Measurements from ENCODE around the gene FGFRL1.
"Not testable (repeated sequence)": the region's sequence is repeated elsewhere in the genome, so short reads cannot be mapped to it uniquely, and the experiment has no call there.

The FGFRL1 gene

DNA sequence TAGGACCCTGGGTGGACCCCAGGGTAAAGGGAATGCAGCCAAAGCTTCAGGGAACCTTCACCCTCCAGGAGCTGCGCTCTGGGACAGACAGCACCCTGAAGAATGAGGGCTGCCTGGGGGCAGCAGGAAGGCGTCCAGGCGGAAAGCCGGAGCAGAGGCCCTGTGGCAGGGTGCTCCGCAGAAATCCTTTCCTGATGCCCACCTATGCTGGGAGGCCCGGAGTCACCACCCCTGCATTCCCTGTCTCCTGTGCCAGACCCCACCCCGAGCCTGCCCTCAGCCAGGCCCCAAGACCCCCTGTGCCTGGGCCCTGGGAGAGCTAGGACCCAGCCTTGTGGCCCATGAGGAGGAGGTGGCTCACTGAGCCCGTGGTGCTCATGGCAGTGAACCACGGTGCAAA lies 36.8 kb upstream of the FGFRL1 start:
- H3K79me2 ChIP-seq (ENCODE audit: insufficient read depth, low read depth), result no peaks in the 10 kb centered on the region
- H3K9ac ChIP-seq, result no peak overlapping the region
- no peak overlapping the region for H3K4me2 ChIP-seq
- H4K20me1 ChIP-seq (ENCODE audit: insufficient read depth), result no peaks in the 10 kb centered on the region
- no peaks in the 10 kb centered on the region for H3K4me1 ChIP-seq (ENCODE audit: low read depth, poor library complexity, severe bottlenecking)
- no peak overlapping the region for H2AFZ ChIP-seq (ENCODE audit: low read depth)
- H3K36me3 ChIP-seq (ENCODE audit: insufficient read depth), result no peaks in the 10 kb centered on the region
- no peak overlapping the region for H3K4me3 ChIP-seq (IDR thresholded peaks at IDR 0.05; ENCODE audit: insufficient read depth, low read depth, low read length)
- no peak for TF ChIP-seq CTCF (conservative IDR thresholded peaks at IDR 0.05; ENCODE audit: low read depth, low read length)
- no peak overlapping the region for H3K27ac ChIP-seq
- H3K27me3 ChIP-seq (ENCODE audit: insufficient read depth, low read depth), result no peaks in the 10 kb centered on the region

DNA sequence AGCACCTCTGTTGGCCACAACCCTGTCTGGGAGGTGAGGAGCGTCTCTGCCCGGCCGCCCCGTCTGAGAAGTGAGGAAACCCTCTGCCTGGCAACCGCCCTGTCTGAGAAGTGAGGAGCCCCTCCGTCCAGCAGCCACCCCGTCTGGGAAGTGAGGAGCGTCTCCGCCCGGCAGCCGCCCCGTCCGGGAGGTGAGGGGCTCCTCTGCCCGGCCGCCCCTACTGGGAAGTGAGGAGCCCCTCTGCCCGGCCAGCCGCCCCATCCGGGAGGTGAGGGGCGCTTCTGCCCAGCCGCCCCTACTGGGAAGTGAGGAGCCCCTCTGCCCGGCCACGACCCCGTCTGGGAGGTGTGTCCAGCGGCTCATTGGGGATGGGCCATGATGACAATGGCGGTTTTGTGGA lies 35.4 kb upstream of the FGFRL1 start:
- H3K79me2 ChIP-seq (ENCODE audit: insufficient read depth, low read depth); H3K27ac ChIP-seq; H3K4me2 ChIP-seq; H4K20me1 ChIP-seq (ENCODE audit: insufficient read depth); H3K9ac ChIP-seq; H2AFZ ChIP-seq (ENCODE audit: low read depth); H3K4me1 ChIP-seq (ENCODE audit: low read depth, poor library complexity, severe bottlenecking); H3K27me3 ChIP-seq (ENCODE audit: insufficient read depth, low read depth); H3K4me3 ChIP-seq (IDR thresholded peaks at IDR 0.05; ENCODE audit: insufficient read depth, low read depth, low read length); H3K36me3 ChIP-seq (ENCODE audit: insufficient read depth): not testable (repeated sequence)

DNA sequence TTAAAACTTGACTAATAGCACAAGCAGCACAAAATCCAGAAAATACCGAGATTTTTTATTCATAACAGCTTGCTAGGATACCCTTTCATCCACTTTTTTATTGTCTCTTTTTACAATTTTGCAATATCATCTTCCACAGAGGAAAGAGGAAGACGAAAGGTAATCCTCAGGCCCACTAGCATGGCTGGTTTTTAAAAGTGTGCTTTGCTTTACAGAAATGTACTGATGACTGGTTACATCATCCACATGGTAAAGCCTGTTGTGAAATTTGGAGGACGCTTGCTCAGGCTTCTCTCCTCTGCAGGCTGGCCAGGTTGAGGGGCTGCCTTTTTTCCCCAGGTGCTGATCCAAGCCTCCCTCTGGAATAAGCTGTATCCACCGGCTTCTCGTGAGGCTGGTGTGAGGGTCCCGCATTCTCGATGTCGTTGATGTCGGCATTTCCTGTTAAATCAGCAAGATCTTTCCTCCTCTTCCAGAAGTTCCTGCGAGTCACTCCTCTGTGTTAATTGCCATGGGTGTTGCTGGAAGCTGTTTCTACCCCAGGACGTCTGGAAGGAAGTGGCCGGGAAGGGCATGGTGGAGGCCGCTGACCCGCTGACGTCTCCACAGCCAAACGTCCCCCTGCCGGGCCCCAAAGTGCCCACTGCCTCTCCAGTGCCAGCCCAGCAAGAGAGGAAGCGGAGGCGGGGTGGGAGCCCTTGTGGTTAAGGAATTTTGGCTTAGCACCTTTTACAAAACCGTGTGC lies 32.3 kb upstream of the FGFRL1 start:
- H3K27me3 ChIP-seq (ENCODE audit: insufficient read depth, low read depth), result peaks cover 2% of the 10 kb centered on the region; the same call in 1 of the 2 replicates
- no peaks in the 10 kb centered on the region for H3K79me2 ChIP-seq (ENCODE audit: insufficient read depth, low read depth)
- no peak overlapping the region for H3K9ac ChIP-seq
- TF ChIP-seq CTCF (conservative IDR thresholded peaks at IDR 0.05; ENCODE audit: low read depth, low read length), result no peak
- H2AFZ ChIP-seq (ENCODE audit: low read depth), result no peak overlapping the region
- no peak overlapping the region for H3K27ac ChIP-seq
- H4K20me1 ChIP-seq (ENCODE audit: insufficient read depth), result no peaks in the 10 kb centered on the region
- H3K36me3 ChIP-seq (ENCODE audit: insufficient read depth), result no peaks in the 10 kb centered on the region
- H3K4me2 ChIP-seq, result no peak overlapping the region
- H3K4me3 ChIP-seq (IDR thresholded peaks at IDR 0.05; ENCODE audit: insufficient read depth, low read depth, low read length), result no peak overlapping the region
- H3K4me1 ChIP-seq (ENCODE audit: low read depth, poor library complexity, severe bottlenecking), result no peaks in the 10 kb centered on the region

GRCh38 chr4:982291-982690 lies 29.1 kb upstream of the FGFRL1 start:
- H3K27me3 ChIP-seq (ENCODE audit: insufficient read depth, low read depth), result peaks cover 4% of the 10 kb centered on the region; the same call in 1 of the 2 replicates
- H3K9ac ChIP-seq, result no peak overlapping the region
- H3K4me3 ChIP-seq (IDR thresholded peaks at IDR 0.05; ENCODE audit: insufficient read depth, low read depth, low read length), result no peak overlapping the region
- H3K27ac ChIP-seq, result no peak overlapping the region
- H4K20me1 ChIP-seq (ENCODE audit: insufficient read depth), result no peaks in the 10 kb centered on the region
- no peaks in the 10 kb centered on the region for H3K79me2 ChIP-seq (ENCODE audit: insufficient read depth, low read depth)
- no peaks in the 10 kb centered on the region for H3K36me3 ChIP-seq (ENCODE audit: insufficient read depth)
- no peaks in the 10 kb centered on the region for H3K4me1 ChIP-seq (ENCODE audit: low read depth, poor library complexity, severe bottlenecking)
- no peak for TF ChIP-seq CTCF (conservative IDR thresholded peaks at IDR 0.05; ENCODE audit: low read depth, low read length)
- no peak overlapping the region for H2AFZ ChIP-seq (ENCODE audit: low read depth)
- no peak overlapping the region for H3K4me2 ChIP-seq

- no peak overlapping the region for H3K9ac ChIP-seq
These were observed 28.6 kb upstream of the FGFRL1 start for GRCh38 chr4:982814-983213.

More at GRCh38 chr4:982814-983213, 28.6 kb upstream of the FGFRL1 start:
- Histone ChIP-seq H2AFZ (ENCODE audit: low read depth) (no peak overlapping the region), H3K4me1 (ENCODE audit: low read depth, poor library complexity, severe bottlenecking) (no peaks in the 10 kb centered on the region), H4K20me1 (ENCODE audit: insufficient read depth) (no peaks in the 10 kb centered on the region), H3K27me3 (ENCODE audit: insufficient read depth, low read depth) (peaks cover 4% of the 10 kb centered on the region; the same call in 1 of the 2 replicates), H3K4me2 (no peak overlapping the region), H3K79me2 (ENCODE audit: insufficient read depth, low read depth) (no peaks in the 10 kb centered on the region), H3K27ac (no peak overlapping the region), H3K36me3 (ENCODE audit: insufficient read depth) (no peaks in the 10 kb centered on the region), H3K4me3 (IDR thresholded peaks at IDR 0.05; ENCODE audit: insufficient read depth, low read depth, low read length) (no peak overlapping the region)
- TF ChIP-seq CTCF (conservative IDR thresholded peaks at IDR 0.05; ENCODE audit: low read depth, low read length), result no peak
